H1 (cell line): ENCODE data around the gene PCDHGA2. TPM values are rescaled to one million over a fixed set of nuclear protein-coding genes. Genes with fewer than 3 reads are reported as not detected.

Experiments
- CTBP2 ChIP-seq: IDR thresholded peaks from 2 replicates; pipeline ENCODE4 v1.7.0; 2011; ENCODE audit warnings: borderline replicate concordance, mild to moderate bottlenecking, moderate library complexity, mixed read lengths, low read length; ENCODE audit not compliant: insufficient read depth, insufficient read length
- SUZ12 ChIP-seq: fragments of 200-600 bp; sonication (generic); IDR thresholded peaks from 2 replicates; pipeline ENCODE4 v1.6.1; 2012; ENCODE audit warnings: mild to moderate bottlenecking, inconsistent platforms, low read length, moderate library complexity, mixed read lengths
- polyA plus RNA-seq, 7 experiments: library from polyadenylated mRNA; depleted of rRNA in 3 of 7; stranded (reverse) in 5 of 7; unstranded in 2 of 7; fragments of >200 nt in 5 of 7; fragments of 200-250 nt in 2 of 7; gene quantifications; 1 replicate in 5 of 7; 2 replicates in 1 of 7; 4 replicates in 1 of 7; pipeline versions ENCODE4 v1.2.1 to v1.2.3, GENCODE V29; 2011 to 2013; ENCODE audit warnings: missing spikeins in 2 of 7, mixed read lengths in 2 of 7
- total RNA-seq: library from RNA; stranded (reverse); fragmentation: NEBNext Ultra II Directional; extraction: Animal tissue kit (Norgen Biotek cat#: 25700); gene quantifications from 2 replicates; pipeline ENCODE4 v1.2.1, GENCODE V29; 2021

Gene PCDHGA2
- total and polyA plus RNA-seq, 2 of the 8 experiments (the other 6 are each of a cell fraction or from before 2014, with no cell fraction given) = 0.32 to 0.39 TPM

DNA sequence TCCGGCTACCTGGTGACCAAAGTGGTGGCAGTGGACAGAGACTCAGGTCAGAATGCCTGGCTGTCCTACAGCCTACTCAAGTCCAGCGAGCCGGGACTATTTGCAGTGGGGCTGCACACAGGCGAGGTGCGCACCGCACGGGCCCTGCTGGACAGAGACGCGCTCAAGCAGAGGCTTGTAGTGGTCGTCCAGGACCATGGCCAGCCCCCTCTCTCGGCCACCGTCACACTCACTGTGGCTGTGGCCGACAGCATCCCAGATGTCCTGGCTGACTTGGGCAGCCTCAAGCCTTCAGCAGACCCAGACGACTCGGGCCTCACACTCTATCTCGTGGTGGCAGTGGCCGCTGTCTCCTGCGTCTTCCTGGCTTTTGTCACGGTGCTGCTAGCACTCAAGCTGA, 18.4 kb downstream of the PCDHGA2 start (continued):
- no peak for TF ChIP-seq SUZ12
- TF ChIP-seq CTBP2 = no peak
- TF ChIP-seq, all 59 proteins: peak for 0
